ENCODE data around the gene PHACTR1.

The PHACTR1 gene

DNA sequence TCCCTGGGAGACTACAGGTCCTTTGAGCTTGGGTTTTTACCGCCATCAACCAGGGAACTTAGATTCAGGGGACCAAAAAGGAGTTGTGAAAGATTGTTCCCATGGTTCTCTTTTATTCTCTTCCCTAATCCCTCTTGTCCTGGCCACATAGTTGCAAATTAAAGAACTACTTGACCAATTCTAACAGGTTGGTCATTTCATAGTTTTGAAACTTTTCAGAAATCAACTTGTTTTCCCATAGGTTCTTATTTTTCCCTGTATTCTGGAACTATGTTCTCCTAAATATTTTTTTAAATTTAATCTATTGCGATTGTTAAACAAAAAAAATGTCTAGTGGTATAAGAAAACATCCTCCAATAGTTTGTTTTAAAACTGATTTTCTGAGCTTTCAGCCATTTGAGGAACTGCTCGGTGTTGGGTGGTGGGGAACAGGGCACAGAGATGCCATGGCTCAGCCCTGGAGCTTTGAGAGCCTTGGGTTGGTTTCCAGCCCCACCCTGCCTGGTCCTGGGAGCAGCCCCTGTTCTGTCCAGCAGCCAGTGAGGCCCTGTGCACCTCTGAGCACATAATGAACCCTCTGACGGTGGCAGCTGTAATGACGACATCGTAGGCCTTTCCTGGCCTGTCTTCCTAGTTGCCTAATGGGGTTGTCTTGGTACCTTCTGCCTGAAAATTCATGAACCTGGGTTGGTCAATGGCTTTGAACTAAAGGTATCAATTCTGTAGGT lies 558.3 kb downstream of the PHACTR1 start:
- DNase-seq = no peak

DNA sequence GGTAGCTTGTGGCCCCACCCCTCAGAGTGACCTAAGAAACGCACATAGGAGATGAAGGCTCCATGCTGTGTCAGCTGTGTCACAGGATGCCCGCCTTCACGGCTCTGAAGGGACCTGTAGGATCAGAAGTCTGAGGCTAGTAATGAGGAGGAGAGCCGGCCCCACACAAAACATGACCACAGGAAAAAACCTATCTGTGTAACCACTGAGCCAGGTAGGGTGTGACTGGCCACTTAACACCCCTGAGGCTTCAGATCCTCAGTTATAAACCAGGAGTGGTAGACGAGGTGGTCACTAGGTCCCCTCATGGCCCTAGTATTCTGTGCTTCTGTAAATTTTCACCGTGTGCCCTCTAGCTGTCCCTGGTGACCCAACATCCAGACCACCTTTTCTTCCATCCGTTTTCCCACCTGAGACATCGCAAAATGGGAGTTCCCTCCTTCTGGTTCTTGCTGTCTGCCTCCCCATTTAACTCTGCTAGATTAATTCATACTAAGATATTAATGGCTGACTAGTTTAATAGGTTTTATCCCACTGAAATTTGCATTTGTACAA lies 558.9 kb downstream of the PHACTR1 start:
- DNase-seq = no peak

DNA sequence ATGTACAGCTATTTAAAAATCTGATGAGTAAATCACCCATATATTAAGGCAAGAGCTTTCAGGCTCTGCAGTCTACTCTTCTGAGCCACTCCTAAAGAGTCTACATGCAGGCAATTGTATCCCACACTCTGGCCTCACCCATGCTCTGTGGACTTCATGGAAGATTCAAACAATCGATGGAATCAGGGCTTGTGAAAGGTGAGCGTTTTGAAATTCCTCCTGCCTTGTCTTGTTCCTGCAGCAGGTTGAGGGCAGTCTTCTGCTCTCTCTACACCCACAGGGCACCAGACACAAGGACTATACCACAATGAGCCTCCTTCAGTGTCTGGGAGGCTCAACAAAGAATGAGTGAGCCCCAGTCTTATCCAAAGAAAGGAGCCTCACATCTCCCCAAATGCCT lies 560.7 kb downstream of the PHACTR1 start:
- no peak for DNase-seq

DNA sequence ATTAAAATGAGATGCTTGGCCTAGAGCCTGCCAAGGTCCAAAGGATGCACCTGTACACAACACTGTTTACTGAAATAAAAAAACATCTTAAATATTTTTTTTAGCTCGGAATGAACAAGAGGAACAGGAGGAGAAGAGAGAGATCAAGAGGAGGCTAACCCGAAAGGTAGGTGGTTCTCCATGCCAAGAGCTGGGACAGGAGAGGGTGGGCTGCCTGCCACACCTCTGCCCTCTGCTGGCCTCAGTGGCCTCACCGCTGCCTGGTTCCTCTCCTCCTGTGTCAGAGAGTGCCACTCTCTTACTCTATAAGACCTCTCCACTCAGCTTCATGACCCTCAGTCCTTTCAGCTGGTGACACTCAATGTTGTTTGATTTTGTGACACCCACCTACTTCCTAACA lies 561.6 kb downstream of the PHACTR1 start:
- DNase-seq = no peak

DNA sequence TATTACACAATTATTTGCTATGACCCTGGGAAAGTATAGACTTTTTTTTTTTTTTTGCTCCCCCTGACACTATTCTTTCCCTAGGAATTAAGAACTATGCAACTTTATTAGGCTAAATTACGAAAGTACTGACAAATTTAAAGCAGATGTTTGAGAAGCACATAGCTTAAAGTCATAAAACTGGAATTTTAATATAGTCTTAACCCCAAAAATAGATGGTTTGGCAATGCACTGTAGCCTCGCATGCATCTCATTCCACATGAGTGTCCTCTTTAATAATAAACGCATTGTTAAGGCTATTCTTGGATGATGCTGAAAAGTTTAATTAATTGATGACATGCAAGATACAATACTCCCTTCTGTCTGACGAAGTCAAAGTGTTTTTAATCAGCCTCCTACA lies 562.4 kb downstream of the PHACTR1 start:
- no peak for DNase-seq

DNA sequence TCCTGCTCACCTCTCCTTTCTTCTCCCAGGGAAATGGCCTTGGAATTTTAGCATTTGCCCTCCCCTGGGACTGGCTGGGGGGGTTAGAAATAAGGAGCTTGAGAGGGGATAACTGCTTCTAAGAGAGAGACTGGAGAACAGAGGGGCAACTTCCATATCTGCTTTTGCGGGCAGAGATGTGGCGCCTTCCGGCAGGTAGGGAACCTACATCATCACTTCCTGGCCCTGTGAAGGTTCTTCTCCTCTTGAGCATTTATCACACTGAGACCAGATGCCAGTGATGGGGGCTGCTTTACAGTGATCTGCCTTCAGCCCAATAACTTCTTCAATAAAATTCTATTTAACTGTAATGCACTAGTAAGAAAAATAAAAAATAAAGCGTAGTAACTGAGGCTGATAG lies 563.7 kb downstream of the PHACTR1 start:
- DNase-seq = no peak

DNA sequence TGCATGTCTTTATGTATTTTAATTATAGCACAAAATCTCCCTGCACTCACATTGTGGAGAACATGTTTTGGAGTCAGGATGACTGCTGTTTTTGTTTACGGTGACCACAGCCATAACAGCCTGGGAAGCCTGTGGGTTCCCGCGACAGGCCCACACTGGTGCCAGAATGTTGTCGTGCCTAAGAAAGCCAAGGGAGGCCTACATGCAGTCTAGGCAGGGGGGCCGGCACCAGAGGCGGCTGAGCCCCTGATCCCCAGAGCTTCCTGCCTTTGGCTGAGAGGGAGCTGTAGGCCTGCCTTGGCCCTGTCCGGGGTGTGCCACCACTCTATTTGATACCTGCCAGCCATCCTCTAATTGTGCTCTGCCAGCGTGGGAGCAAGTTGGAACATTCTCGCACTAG lies 565.1 kb downstream of the PHACTR1 start:
- DNase-seq = peak; percentile 60

DNA sequence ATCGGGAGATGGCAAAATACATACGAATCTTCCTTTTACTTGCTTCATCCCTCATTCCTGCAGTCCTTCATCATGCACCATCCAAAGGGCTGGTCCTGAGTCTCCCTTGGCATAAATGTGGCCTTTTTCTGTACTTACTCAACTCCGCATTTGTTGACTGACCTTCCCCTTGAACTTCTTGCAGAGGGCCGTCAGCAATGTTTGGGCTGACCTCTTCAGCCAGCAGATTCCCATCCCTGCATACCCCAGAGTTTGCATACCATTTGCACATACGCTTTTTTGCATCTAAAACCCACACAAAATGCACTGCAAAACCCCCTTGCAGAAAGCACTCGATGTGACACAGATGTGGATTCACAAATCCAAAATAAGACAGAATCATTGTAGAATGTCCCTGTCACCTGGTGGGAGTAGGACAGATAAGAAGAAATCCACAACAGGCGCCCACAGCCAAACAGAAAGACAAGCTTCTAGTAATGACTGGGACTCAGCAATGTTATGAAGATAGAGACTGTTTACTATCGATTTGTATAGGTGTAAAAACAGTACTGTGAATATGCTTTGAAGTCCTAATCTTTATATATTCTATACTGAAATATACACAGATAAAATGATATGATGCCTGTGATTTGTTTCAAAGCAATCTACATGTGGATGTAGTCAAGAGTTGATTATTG lies 566.0 kb downstream of the PHACTR1 start:
- DNase-seq = no peak

DNA sequence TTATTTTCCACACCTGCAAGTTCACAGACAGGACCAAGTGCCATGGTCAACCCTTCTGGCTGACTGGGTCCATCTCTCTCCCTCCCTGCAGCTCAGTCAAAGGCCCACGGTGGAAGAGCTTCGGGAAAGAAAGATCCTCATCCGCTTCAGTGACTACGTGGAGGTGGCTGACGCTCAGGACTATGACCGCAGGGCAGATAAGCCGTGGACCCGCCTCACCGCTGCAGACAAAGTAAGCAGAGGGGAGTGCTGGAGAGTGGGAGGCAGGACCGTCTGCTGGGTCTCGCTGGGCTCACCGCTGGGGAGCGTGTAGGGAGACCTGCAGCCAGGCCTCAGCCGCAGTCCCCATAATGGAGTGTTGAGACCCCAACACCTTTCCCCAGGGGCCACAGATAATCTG lies 566.8 kb downstream of the PHACTR1 start:
- DNase-seq = no peak

DNA sequence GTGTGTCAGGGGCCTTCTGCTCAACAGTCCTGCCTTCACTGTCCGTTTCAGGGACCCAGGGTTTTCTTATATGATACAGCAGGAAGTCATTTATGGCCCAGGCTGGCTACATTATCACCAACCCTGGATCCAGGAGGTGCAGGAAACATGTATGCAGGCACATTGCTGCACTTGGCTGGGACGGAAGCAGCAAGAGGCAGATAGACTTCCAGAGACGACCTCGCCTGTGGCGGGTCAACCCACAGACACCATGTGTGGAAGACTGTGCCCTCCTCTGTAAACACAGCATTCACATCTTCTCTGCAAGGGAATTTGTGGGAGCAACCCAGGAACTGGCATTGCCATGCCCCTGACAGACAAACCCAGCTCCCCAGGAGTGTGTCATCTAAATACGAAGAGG lies 568.1 kb downstream of the PHACTR1 start:
- no peak for DNase-seq

DNA sequence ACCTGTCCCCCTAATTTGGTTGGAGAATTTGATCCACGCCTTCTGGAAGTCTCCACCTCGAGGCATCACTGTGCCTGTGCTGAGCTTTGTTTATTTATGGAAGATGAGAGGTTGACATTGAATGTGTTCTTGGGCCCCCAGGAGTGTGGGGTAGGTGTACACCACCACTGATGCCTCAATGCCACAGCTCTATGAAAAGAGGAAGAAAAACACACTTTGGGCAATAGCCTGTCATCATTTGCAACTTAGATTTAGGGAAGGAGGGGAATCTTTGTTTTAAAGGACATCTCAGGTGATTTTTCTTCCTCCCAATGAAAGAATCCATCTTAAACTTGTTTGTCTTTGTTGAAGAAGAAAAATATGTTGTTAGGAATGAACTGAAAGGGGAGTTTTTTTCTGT lies 569.1 kb downstream of the PHACTR1 start:
- no peak for DNase-seq

DNA sequence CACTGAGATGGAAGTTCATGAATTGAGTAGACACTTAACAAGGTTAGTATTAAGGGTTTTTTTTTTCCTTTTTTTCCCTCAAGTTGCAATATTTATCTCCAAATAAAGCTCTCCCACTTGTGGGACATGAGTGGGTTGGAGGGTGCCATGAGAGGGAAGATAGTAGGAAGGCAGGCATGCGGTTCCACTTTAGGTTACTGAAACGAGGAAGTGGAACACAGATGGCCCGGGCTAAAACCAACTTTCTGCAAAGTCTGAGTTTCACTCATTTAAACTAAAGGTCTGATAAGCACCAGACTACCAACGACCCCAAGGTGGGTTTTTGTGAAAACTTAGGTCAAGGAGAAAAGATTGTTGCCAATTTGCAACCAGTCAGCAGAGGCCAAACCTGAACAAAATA lies 569.6 kb downstream of the PHACTR1 start:
- no peak for DNase-seq

DNA sequence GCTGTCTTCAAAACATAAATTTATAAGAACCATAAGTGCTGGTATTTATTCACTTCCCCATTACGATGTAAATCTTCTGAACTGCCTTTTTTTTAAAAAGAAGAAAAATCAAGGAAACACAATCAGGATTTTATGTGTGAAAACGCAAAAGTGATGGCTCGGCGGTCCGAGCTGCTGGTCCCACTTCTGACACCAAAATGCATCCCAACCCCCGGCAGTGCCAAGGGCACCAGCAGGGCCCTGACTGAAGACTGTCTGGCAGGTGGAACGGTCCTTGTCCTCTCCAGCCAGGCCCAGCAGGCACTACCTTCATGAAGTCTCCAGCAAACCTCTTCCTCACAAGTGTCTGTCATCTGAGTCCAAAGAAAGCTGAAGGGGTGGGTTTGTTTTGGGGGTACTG lies 570.5 kb downstream of the PHACTR1 start:
- DNase-seq = no peak

DNA sequence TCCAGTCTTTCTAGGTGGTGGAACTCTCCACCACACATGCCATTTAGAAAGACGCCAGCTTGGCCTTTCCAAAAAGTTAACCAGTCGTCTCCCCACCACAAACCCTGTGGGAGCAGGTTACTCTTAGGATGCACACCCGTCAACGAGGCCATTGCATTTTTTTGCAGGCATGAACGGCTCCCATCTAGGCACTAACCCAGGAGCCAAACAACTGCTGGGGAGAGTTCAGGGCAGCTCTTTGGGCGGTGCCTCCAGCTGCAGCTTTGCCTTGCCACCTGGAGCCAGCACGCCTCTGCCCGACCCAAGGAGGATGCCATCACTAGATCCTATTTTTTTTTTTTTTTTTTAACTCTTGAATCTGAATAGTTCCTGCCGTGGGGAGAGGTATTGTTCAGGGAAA lies 571.9 kb downstream of the PHACTR1 start:
- no peak for DNase-seq

DNA sequence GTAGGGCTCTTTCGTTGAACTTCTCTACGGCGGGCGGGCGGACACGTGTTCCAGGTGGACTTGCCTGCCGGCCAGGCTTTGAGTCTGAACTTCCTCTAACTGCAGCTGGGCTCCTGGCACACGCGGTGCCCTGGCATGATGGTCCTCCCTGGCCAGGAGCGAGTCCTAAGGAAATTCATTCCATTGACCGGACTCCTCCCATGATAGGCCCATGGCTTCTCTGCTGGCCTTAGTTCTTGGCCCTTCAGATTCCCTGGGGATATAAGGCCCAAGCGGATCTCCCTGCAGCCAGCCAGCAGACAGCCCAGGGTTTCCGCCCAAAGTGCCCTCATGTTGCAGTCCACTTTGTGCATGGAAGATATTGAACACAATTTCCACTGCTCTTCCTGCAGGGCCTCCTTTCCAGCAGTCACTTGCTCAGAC lies 572.4 kb downstream of the PHACTR1 start:
- DNase-seq = no peak

DNA sequence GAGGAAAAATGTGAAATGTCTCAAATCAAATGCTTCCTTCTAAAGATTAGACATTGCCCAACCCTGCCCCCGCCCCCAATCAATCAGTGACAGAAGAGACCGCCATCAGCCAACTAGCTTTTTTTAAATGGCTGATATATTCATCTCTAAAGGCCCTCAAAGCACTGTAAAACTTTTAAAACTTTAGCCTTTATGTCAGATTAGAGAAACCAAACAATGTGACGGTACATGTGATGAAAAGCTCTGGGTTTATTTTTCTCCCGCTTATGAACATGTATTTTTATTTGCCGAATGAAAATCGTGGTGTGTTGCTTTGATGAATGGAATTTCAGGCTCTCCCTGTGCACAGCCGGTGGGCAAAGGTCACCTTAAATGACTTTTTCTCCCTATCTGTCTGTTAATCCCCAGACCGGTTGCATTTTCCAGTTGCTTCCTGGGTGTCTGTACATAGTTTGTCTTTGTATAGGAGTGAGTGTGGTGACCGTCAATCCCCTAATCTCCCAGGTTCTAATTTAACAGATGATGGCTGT lies 573.3 kb downstream of the PHACTR1 start:
- no peak for DNase-seq

DNA sequence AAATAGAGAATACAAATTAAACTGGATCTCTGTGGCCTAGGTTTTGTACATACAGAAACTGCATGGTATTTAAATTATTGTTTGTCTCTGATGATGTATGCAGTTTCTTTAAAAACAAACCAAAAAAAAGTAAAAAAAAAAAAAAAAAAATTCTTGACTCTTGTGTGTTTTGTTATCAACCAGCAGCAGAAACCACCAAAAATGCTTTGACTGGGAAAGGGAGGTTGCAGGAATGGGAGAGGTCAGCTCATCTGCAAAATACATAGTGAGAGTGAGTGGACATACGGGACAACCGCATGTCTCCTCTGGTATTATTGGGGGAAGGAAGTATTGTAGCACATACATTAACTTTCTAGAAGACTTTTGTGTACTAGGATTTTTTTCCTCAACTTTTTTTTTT lies 573.8 kb downstream of the PHACTR1 start:
- DNase-seq = no peak

DNA sequence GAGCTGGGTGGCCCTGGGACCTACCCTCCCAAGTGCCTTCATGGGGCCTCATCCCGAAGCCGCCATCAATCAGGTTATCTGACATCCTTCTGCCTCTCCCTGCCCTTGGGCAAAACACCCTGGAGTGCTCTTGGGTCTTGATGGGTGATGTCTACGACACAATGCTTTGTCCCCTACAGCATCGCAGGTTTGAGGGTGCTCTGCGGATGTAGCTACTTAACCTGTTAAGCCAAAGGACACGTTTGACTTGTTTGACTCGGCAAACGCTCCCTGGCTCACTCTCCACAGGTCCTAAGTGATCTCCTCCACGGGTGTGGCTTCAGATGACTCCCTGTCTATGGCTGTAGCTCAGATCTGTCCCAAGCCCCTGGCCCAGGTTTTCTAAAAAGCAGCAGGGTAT lies 576.2 kb downstream of the PHACTR1 start:
- no peak for DNase-seq

DNA sequence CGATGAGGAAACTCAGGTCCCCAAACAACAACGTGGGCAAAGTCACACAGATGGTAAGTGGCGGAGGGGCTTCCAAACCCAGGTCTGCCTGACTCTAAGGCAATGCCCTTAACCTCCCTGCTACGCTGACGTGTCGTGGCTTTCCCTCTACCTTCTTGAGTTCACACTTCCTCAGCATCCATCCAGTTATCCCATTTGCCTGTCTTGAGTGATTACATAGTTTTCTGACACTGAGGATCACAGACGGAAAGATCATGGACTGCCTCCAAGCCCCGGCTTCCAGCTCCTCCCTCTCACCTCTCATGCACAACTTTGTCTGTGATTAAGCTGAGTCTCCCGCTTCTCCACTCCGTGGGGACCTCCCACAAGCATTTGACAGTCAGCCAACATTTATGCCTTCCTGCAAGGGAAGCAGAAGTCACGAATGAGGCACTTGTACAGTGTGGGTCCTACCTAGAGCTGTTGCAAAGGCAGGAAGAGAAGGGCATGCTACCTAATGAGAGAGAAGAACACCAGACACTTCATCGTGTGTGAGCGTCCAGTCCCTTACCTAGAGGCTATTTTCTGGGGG lies 578.0 kb downstream of the PHACTR1 start:
- peak; percentile 11 for DNase-seq

DNA sequence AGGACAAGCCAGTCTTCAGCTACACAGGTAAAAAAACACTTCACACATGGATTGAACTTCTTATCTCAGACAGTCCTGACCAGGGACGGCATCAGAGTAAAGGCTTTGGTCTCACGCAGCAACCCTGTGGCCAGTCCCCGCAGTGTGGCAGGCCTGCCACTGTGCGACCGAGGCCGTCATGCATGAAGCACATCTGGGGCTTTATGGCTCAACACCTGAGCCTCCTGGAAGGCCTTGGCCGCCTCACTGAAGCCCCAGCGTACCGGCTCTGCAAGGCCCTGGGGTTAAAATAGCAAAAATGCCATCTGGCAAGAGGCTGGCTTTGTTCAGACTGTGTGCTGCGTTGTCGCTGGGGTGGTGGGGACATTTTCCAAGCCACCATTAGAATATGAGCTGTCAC lies 579.0 kb downstream of the PHACTR1 start:
- no peak for DNase-seq

DNA sequence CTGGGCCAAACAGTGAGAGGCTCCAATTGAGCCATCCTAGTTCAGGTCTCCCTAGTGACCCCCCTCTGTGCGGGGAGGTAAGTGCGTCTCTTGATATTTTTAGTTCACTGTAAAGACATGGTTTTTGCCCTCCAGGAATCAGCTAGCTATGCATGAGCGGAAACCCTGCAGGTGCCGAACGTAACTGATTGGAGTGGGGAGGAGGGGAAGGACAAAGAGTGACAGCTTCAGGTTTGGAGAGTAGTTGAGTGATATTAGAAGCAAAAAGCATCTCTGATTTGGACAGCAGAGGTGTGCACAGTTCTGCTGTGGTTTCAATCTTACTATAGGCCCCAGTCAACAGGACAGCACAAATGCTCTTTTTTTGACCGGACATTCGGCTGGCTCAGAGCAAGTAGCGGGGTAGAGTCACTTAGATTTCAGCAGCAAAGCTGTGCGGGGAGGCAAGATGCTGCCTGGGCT lies 580.0 kb downstream of the PHACTR1 start:
- DNase-seq = no peak

DNA sequence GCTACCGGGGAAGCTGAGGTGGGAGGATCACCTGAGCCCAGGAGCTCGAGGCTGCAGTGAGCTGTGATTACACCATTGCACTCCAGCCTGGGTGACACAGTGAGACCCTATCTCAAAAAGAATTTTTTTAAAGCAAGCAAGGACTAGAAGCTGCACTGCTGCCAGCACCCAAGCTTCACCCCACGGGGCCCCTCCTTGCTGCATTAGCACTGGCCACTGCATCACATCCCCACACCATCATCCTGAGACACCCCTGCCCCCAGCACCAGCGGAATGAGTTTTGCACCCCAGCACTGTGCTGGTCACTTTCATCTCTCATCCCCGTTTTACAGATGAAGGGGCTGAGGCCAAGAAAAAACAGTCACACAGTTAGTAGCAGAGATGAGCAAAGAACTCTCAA lies 580.8 kb downstream of the PHACTR1 start:
- DNase-seq = no peak

DNA sequence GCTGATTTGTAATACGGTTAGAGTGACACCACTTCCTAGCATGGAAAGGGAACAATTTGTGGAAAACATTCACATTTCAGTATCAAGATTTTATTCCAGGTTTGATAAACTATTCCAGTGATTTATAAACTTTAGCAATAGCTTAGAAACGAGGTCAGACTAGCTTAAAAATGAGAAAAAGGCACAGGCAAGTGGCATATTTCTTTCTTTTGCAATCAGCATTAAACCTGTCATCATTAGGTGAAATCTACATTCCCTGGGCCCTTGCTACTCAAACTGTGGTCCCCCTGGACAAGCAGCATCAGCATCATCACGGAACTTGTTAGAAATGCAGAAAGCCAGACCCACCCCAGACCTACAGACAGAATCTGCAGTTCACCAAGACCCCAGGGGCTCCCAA lies 581.9 kb downstream of the PHACTR1 start:
- DNase-seq = no peak

DNA sequence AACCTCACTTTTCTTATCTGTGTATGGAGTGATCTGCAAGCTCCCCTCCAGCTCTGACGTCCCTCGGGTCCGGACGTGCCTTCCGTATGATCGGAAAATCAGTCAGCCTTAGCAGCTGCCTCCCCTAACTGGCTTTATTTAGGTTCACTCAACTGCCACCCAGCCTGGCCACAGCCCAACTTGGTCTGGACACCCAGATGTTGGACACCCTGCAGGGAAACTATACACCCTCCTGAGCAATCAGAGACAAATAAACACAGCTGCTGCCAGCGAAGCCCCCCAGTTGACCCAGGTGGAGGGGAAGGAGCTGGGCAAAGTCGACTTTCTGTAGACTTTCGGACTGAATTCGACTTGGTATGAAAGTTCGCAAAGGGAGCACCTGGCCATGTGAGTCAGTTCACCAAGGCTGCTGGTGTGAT lies 582.8 kb downstream of the PHACTR1 start:
- no peak for DNase-seq

All from femur (tissue), 1 donor.